ENCODE measurements around the gene UAP1L1.
A peak's percentile ranks its signal among the peaks of the same experiment; 100 is the strongest.

UAP1L1 gene

DNA sequence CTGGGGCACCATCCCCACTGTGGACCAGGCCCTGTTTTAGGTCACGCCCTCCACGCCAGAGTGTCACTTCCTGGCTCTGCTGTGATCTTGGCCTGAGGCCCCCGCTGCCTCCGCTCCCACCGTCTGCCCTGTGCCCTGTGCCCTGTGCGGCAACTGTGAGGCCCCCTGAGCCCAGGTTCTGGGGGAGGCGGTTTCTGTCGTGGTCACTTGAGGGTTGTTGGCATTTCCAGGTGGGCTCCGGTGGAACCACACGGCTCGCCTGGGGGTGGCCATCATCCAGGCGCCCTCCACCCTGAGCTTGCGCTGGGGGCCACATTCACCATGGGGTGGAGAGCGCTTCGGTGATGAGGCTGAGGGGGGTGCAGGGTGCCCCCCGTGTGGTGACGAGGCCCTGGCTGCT, 30.7 kb downstream of the UAP1L1 start:
- Histone ChIP-seq H3K4me3 (ENCODE audit: insufficient read length, low read depth) (no peak overlapping the region), H3K9me3 (ENCODE audit: insufficient read depth, low read length) (peaks cover 6% of the 10 kb centered on the region; the same call in 1 of the 2 replicates), H3K27me3 (ENCODE audit: insufficient read depth, insufficient read length) (peaks cover 2% of the 10 kb centered on the region), H3K36me3 (ENCODE audit: insufficient read depth, insufficient read length, low read length) (peaks cover 92% of the 10 kb centered on the region), H3K9ac (ENCODE audit: insufficient read length, low read depth) (no peak overlapping the region), H3K4me1 (ENCODE audit: insufficient read depth, insufficient read length) (peaks cover 5% of the 10 kb centered on the region)
- no peak for TF ChIP-seq SUZ12 (IDR thresholded peaks at IDR 0.05; ENCODE audit: extremely low read depth, insufficient read depth, insufficient read length)
- no peak for TF ChIP-seq ZNF274 (IDR thresholded peaks at IDR 0.05; ENCODE audit: low read depth, low read length)
- no peak for TF ChIP-seq YY1 (IDR thresholded peaks at IDR 0.05; ENCODE audit: insufficient read depth, insufficient read length)
- DNase-seq (ENCODE audit: low read depth, low spot score): no peak

DNA sequence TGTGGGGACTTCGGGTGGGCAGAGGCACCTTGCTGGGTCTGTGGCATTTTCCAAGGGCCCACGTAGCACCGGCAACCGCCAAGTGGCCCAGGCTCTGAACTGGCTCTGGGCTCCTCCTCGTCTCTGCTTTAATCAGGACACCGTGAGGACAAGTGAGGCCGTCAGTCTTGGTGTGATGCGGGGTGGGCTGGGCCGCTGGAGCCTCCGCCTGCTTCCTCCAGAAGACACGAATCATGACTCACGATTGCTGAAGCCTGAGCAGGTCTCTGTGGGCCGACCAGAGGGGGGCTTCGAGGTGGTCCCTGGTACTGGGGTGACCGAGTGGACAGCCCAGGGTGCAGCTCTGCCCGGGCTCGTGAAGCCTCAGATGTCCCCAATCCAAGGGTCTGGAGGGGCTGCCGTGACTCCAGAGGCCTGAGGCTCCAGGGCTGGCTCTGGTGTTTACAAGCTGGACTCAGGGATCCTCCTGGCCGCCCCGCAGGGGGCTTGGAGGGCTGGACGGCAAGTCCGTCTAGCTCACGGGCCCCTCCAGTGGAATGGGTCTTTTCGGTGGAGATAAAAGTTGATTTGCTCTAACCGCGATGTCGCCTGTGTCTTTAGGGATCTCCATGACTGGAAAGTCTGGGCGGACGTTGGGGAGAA, 31.4 kb downstream of the UAP1L1 start:
- no peak for DNase-seq (ENCODE audit: low read depth, low spot score)
- peaks cover 9% of the 10 kb centered on the region for H3K27me3 ChIP-seq (ENCODE audit: insufficient read depth, insufficient read length)
- TF ChIP-seq ZNF274 (IDR thresholded peaks at IDR 0.05; ENCODE audit: low read depth, low read length) (no peak), SUZ12 (IDR thresholded peaks at IDR 0.05; ENCODE audit: extremely low read depth, insufficient read depth, insufficient read length) (no peak), YY1 (IDR thresholded peaks at IDR 0.05; ENCODE audit: insufficient read depth, insufficient read length) (no peak)
- no peak overlapping the region for H3K9ac ChIP-seq (ENCODE audit: insufficient read length, low read depth)
- no peak overlapping the region for H3K4me3 ChIP-seq (ENCODE audit: insufficient read length, low read depth)
- peaks cover 6% of the 10 kb centered on the region for H3K4me1 ChIP-seq (ENCODE audit: insufficient read depth, insufficient read length)
- peaks cover 88% of the 10 kb centered on the region for H3K36me3 ChIP-seq (ENCODE audit: insufficient read depth, insufficient read length, low read length)
- no peaks in the 10 kb centered on the region for H3K9me3 ChIP-seq (ENCODE audit: insufficient read depth, low read length)

DNA sequence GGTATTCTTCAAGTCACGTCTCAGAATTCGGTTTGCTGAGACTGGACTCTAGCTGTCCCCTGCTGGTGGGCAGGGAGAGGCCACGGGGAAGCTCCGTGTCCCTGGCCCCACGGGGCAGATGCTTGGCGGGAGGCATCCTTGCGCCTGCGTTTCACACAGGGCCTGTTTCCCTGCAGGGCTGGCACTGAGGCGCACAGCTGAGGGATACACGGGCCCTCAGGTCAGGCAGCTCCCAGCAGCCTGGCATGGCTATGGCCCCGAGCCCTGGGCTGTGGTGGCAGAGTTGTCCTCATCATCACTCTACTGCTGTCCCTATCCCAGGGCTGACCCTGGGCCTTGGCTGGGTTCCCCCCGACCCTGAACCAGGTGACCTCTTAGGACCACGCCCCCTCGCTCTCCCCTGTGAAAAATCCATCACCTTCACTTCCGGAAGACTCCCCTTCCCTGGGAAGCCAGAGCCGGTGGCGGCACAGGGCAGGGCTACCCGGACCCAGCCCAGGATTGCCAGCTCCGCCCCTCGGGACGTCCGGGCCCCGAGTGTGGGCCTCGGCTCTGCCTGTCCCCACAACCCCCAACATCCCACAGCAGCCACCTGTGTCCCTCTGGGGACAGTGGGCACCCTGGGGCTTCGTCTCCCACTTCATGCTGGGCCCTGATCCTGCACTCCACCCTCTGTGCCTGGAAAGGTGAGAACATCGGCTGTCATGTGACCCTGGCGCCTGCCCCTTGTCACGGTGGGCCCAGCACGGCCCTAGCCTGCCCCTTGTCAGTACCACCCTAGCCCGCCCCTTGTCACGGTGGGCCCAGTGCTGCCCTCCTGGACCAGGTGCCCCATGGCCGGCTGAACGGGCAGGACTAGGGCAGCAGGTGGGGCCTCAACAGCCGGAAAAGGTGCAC, 32.2 kb downstream of the UAP1L1 start:
- peaks cover 83% of the 10 kb centered on the region for H3K36me3 ChIP-seq (ENCODE audit: insufficient read depth, insufficient read length, low read length)
- H3K27me3 ChIP-seq (ENCODE audit: insufficient read depth, insufficient read length): peaks cover 13% of the 10 kb centered on the region
- H3K4me1 ChIP-seq (ENCODE audit: insufficient read depth, insufficient read length): peaks cover 6% of the 10 kb centered on the region
- DNase-seq (ENCODE audit: low read depth, low spot score): no peak
- no peaks in the 10 kb centered on the region for H3K9me3 ChIP-seq (ENCODE audit: insufficient read depth, low read length)
- H3K9ac ChIP-seq (ENCODE audit: insufficient read length, low read depth): no peak overlapping the region
- no peak for TF ChIP-seq SUZ12 (IDR thresholded peaks at IDR 0.05; ENCODE audit: extremely low read depth, insufficient read depth, insufficient read length)
- TF ChIP-seq ZNF274 (IDR thresholded peaks at IDR 0.05; ENCODE audit: low read depth, low read length): no peak
- TF ChIP-seq YY1 (IDR thresholded peaks at IDR 0.05; ENCODE audit: insufficient read depth, insufficient read length): no peak
- no peak overlapping the region for H3K4me3 ChIP-seq (ENCODE audit: insufficient read length, low read depth)

- H3K4me1 ChIP-seq (ENCODE audit: insufficient read depth, insufficient read length): peaks cover 6% of the 10 kb centered on the region
- no peaks in the 10 kb centered on the region for H3K9me3 ChIP-seq (ENCODE audit: insufficient read depth, low read length)
- no peak for DNase-seq (ENCODE audit: low read depth, low spot score)
- H3K27me3 ChIP-seq (ENCODE audit: insufficient read depth, insufficient read length): peaks cover 21% of the 10 kb centered on the region
- TF ChIP-seq SUZ12 (IDR thresholded peaks at IDR 0.05; ENCODE audit: extremely low read depth, insufficient read depth, insufficient read length) (no peak), YY1 (IDR thresholded peaks at IDR 0.05; ENCODE audit: insufficient read depth, insufficient read length) (no peak), ZNF274 (IDR thresholded peaks at IDR 0.05; ENCODE audit: low read depth, low read length) (no peak)
- H3K4me3 ChIP-seq (ENCODE audit: insufficient read length, low read depth): no peak overlapping the region
- peaks cover 76% of the 10 kb centered on the region for H3K36me3 ChIP-seq (ENCODE audit: insufficient read depth, insufficient read length, low read length)
- H3K9ac ChIP-seq (ENCODE audit: insufficient read length, low read depth): peak overlapping the region; percentile 10
Measured at GRCh38 chr9:137110147-137110910, 33.0 kb downstream of the UAP1L1 start.

- H3K4me1 ChIP-seq (ENCODE audit: insufficient read depth, insufficient read length): peaks cover 11% of the 10 kb centered on the region
- no peak for TF ChIP-seq ZNF274 (IDR thresholded peaks at IDR 0.05; ENCODE audit: low read depth, low read length)
- no peak for TF ChIP-seq YY1 (IDR thresholded peaks at IDR 0.05; ENCODE audit: insufficient read depth, insufficient read length)
- H3K4me3 ChIP-seq (ENCODE audit: insufficient read length, low read depth): no peak overlapping the region
- DNase-seq (ENCODE audit: low read depth, low spot score): no peak
- peak overlapping the region; percentile 4 for H3K9ac ChIP-seq (ENCODE audit: insufficient read length, low read depth)
- H3K9me3 ChIP-seq (ENCODE audit: insufficient read depth, low read length): no peaks in the 10 kb centered on the region
- peaks cover 26% of the 10 kb centered on the region for H3K27me3 ChIP-seq (ENCODE audit: insufficient read depth, insufficient read length)
- H3K36me3 ChIP-seq (ENCODE audit: insufficient read depth, insufficient read length, low read length): peaks cover 68% of the 10 kb centered on the region
Measured at GRCh38 chr9:137110911-137111787, 33.8 kb downstream of the UAP1L1 start.

GRCh38 chr9:137111788-137112563, 34.7 kb downstream of the UAP1L1 start:
- Histone ChIP-seq H3K4me1 (ENCODE audit: insufficient read depth, insufficient read length) (peaks cover 11% of the 10 kb centered on the region), H3K4me3 (ENCODE audit: insufficient read length, low read depth) (no peak overlapping the region), H3K36me3 (ENCODE audit: insufficient read depth, insufficient read length, low read length) (peaks cover 60% of the 10 kb centered on the region), H3K9me3 (ENCODE audit: insufficient read depth, low read length) (no peaks in the 10 kb centered on the region), H3K27me3 (ENCODE audit: insufficient read depth, insufficient read length) (peaks cover 26% of the 10 kb centered on the region), H3K9ac (ENCODE audit: insufficient read length, low read depth) (peak overlapping the region; percentile 4)
- no peak for TF ChIP-seq ZNF274 (IDR thresholded peaks at IDR 0.05; ENCODE audit: low read depth, low read length)
- no peak for TF ChIP-seq YY1 (IDR thresholded peaks at IDR 0.05; ENCODE audit: insufficient read depth, insufficient read length)
- no peak for TF ChIP-seq SUZ12 (IDR thresholded peaks at IDR 0.05; ENCODE audit: extremely low read depth, insufficient read depth, insufficient read length)
- no peak for DNase-seq (ENCODE audit: low read depth, low spot score)

All from NT2/D1 (cell line).